Neural progenitor cell (in vitro differentiated cells): ENCODE data around the gene INCA1. TPM values are rescaled to one million over a fixed set of nuclear protein-coding genes. Genes with fewer than 3 reads are reported as not detected.

Source experiments
- DNase-seq: peaks from one replicate; pipeline ENCODE4 v3.0.0-alpha.2; 2016; ENCODE audit warnings: low spot score
- H2AFZ ChIP-seq: fragments of 200-600 bp; sonication (generic); replicated peaks from 2 replicates; pipeline ENCODE4 v1.6.1; 2016; ENCODE audit warnings: antibody characterized with exemption
- H3F3A ChIP-seq: fragments of 200-600 bp; sonication (generic); 2 replicates; pipeline ENCODE4 v1.6.1; 2016; ENCODE audit warnings: antibody characterized with exemption, low read depth
- H3K27ac ChIP-seq: fragments of 200-600 bp; sonication (generic); 2 replicates; pipeline ENCODE4 v1.5.1; 2016; ENCODE audit warnings: mild to moderate bottlenecking
- H3K27me3 ChIP-seq: fragments of 200-600 bp; sonication (generic); 2 replicates; pipeline ENCODE4 v1.6.1; 2016; ENCODE audit warnings: mild to moderate bottlenecking, moderate library complexity
- H3K36me3 ChIP-seq: fragments of 200-600 bp; sonication (generic); 2 replicates; pipeline ENCODE4 v1.5.1; 2016
- H3K4me1 ChIP-seq: fragments of 200-600 bp; sonication (generic); 2 replicates; pipeline ENCODE4 v1.6.1; 2016; ENCODE audit warnings: mixed run types
- H3K4me2 ChIP-seq: fragments of 200-600 bp; sonication (generic); 2 replicates; pipeline ENCODE4 v1.6.1; 2016
- H3K4me3 ChIP-seq: fragments of 200-600 bp; sonication (generic); 2 replicates; pipeline ENCODE4 v1.5.1; 2016
- H3K79me2 ChIP-seq: fragments of 200-600 bp; sonication (generic); 2 replicates; pipeline ENCODE4 v1.6.1; 2016; ENCODE audit warnings: low read depth
- H3K9ac ChIP-seq: fragments of 200-600 bp; sonication (generic); 2 replicates; pipeline ENCODE4 v1.6.1; 2016
- H3K9me3 ChIP-seq: fragments of 200-600 bp; sonication (generic); 2 replicates; pipeline ENCODE4 v1.5.1; 2016; ENCODE audit warnings: low read depth
- H4K20me1 ChIP-seq: fragments of 200-600 bp; sonication (generic); 2 replicates; pipeline ENCODE4 v1.6.1; 2016; ENCODE audit warnings: low read depth
- H3K27ac Mint-ChIP-seq: 3 replicates; pipeline ENCODE4 v1.8.0; 2021; ENCODE audit warnings: mixed read lengths
- H3K27me3 Mint-ChIP-seq: 2 replicates; pipeline ENCODE4 v1.8.0; 2022; ENCODE audit warnings: low read depth, mild to moderate bottlenecking, inconsistent platforms, moderate library complexity, mixed read lengths; ENCODE audit not compliant: insufficient read depth
- H3K36me3 Mint-ChIP-seq: 3 replicates; pipeline ENCODE4 v1.8.0; 2021; ENCODE audit warnings: mixed read lengths
- H3K4me1 Mint-ChIP-seq: 3 replicates; pipeline ENCODE4 v1.8.0; 2021; ENCODE audit warnings: mixed read lengths
- H3K4me3 Mint-ChIP-seq: 3 replicates; pipeline ENCODE4 v1.8.0; 2021; ENCODE audit warnings: mild to moderate bottlenecking, moderate library complexity, mixed read lengths
- H3K9me3 Mint-ChIP-seq: 3 replicates; pipeline ENCODE4 v1.8.0; 2020; ENCODE audit warnings: mixed read lengths
- CTCF ChIP-seq: fragments of 200-600 bp; sonication (generic); IDR thresholded peaks from 2 replicates; pipeline ENCODE4 v1.5.1; 2017; ENCODE audit warnings: antibody characterized with exemption, mild to moderate bottlenecking
- EZH2 ChIP-seq: fragments of 200-600 bp; sonication (generic); IDR thresholded peaks from 2 replicates; pipeline ENCODE4 v1.6.1; 2017; ENCODE audit warnings: antibody characterized with exemption, mild to moderate bottlenecking, moderate library complexity
- EZH2phosphoT487 ChIP-seq: fragments of 200-600 bp; sonication (generic); IDR thresholded peaks from 2 replicates; pipeline ENCODE4 v1.6.1; 2017; ENCODE audit warnings: antibody characterized with exemption
- microRNA-seq: library from miRNA; unstranded; fragments of <30 nt; microRNA quantifications from one replicate; pipeline ENCODE4, GENCODE V29; 2016
- small RNA-seq: library from RNA; depleted of rRNA; stranded (forward); fragments of <200 nt; gene quantifications from one replicate; pipeline ENCODE3, GENCODE V24; 2015
- total RNA-seq: library from RNA; depleted of rRNA; stranded (reverse); fragments of >200 nt; gene quantifications from 2 replicates; pipeline ENCODE4 v1.2.3, GENCODE V29; 2015; ENCODE audit warnings: low replicate concordance

Gene INCA1
- total RNA-seq, 1 donor from 2014 or later, result 0.52 TPM

- peaks cover 6% of the 10 kb centered on the region for H3K27me3 Mint-ChIP-seq
- H4K20me1 ChIP-seq, result peaks cover 35% of the 10 kb centered on the region
- peaks cover 25% of the 10 kb centered on the region for H3K4me1 Mint-ChIP-seq
- H3K4me1 ChIP-seq, result peaks cover 16% of the 10 kb centered on the region
- peak within 1 kb of the TSS; percentile 100 for H3K27ac Mint-ChIP-seq
- no peaks in the 10 kb centered on the region for H3K36me3 ChIP-seq
- no peaks in the 10 kb centered on the region for H3K27me3 ChIP-seq
- H3K9me3 Mint-ChIP-seq, result no peaks in the 10 kb centered on the region
- H3K4me3 Mint-ChIP-seq, result peak within 1 kb of the TSS; percentile 96
- H3K4me2 ChIP-seq, result peak within 1 kb of the TSS; percentile 100
- H3K36me3 Mint-ChIP-seq, result peaks cover 20% of the 10 kb centered on the region
- H3K27ac ChIP-seq, result peak within 1 kb of the TSS; percentile 89
- TF ChIP-seq EZH2, result no peak
- no peaks in the 10 kb centered on the region for H3K9me3 ChIP-seq
- peak within 1 kb of the TSS; percentile 78 for H3K4me3 ChIP-seq
- peaks cover 53% of the 10 kb centered on the region for H3F3A ChIP-seq
- H2AFZ ChIP-seq, result peak within 1 kb of the TSS; percentile 77
- DNase-seq, result peak; percentile 100
- peaks cover 65% of the 10 kb centered on the region for H3K79me2 ChIP-seq
- H3K9ac ChIP-seq, result peak within 1 kb of the TSS; percentile 96
Measured at GRCh38 chr17:4939796-4940554, 57.3 kb downstream of the INCA1 start, which contains the start of the genes RNF167 and SLC25A11. TSS of gene RNF167 (plus strand) at chr17:4940268. CDS start at chr17:4940910, 642 bp downstream. TSS of gene SLC25A11 (minus strand) at chr17:4940046. CDS start at chr17:4939910, 136 bp downstream.

GRCh38 chr17:4939546-4939795 is 57.9 kb downstream of the INCA1 start:
- Mint-ChIP-seq H3K27ac (peak overlapping the region; percentile 97), H3K9me3 (no peaks in the 10 kb centered on the region), H3K27me3 (peaks cover 5% of the 10 kb centered on the region), H3K4me3 (peak overlapping the region; percentile 96), H3K4me1 (peaks cover 25% of the 10 kb centered on the region), H3K36me3 (peaks cover 20% of the 10 kb centered on the region)
- no peak for TF ChIP-seq CTCF
- TF ChIP-seq EZH2phosphoT487, result no peak
- TF ChIP-seq EZH2, result no peak
- Histone ChIP-seq H3K27ac (peak overlapping the region; percentile 89), H3K9ac (peak overlapping the region; percentile 96), H3K36me3 (no peaks in the 10 kb centered on the region), H3F3A (peaks cover 48% of the 10 kb centered on the region), H3K27me3 (no peaks in the 10 kb centered on the region), H3K9me3 (no peaks in the 10 kb centered on the region), H2AFZ (peak overlapping the region; percentile 77), H3K4me2 (peak overlapping the region; percentile 100), H3K4me3 (peak overlapping the region; percentile 78), H4K20me1 (peaks cover 30% of the 10 kb centered on the region), H3K4me1 (peaks cover 16% of the 10 kb centered on the region), H3K79me2 (peaks cover 60% of the 10 kb centered on the region)
- DNase-seq, result no peak

- peaks cover 30% of the 10 kb centered on the region for H4K20me1 ChIP-seq
- Mint-ChIP-seq H3K9me3 (no peaks in the 10 kb centered on the region), H3K27me3 (peaks cover 2% of the 10 kb centered on the region), H3K4me1 (peaks cover 25% of the 10 kb centered on the region), H3K4me3 (peak overlapping the region; percentile 96), H3K36me3 (peaks cover 17% of the 10 kb centered on the region), H3K27ac (peak overlapping the region; percentile 97)
- peak overlapping the region; percentile 78 for H3K4me3 ChIP-seq
- H3K79me2 ChIP-seq, result peaks cover 56% of the 10 kb centered on the region
- TF ChIP-seq EZH2phosphoT487, result no peak
- no peak for TF ChIP-seq EZH2
- no peak for TF ChIP-seq CTCF
- H3K4me2 ChIP-seq, result peak overlapping the region; percentile 100
- peak overlapping the region; percentile 89 for H3K27ac ChIP-seq
- H3K9ac ChIP-seq, result peak overlapping the region; percentile 96
- DNase-seq, result no peak
- peaks cover 16% of the 10 kb centered on the region for H3K4me1 ChIP-seq
- peak overlapping the region; percentile 77 for H2AFZ ChIP-seq
- no peaks in the 10 kb centered on the region for H3K9me3 ChIP-seq
- H3K27me3 ChIP-seq, result no peaks in the 10 kb centered on the region
- H3F3A ChIP-seq, result peaks cover 43% of the 10 kb centered on the region
- H3K36me3 ChIP-seq, result no peaks in the 10 kb centered on the region
Measured at GRCh38 chr17:4938688-4939545, 58.4 kb downstream of the INCA1 start.

Small RNA genes lying within 50 kb of the gene (microRNA-seq; reads per million reads assigned to microRNA genes)
- gene MIR6864 (not detected), gene MIR6865 (not detected)

Small RNA genes lying within 50 kb of the gene (small RNA-seq; reads per million reads assigned to genes)
- gene MIR6864 (not detected), gene MIR6865 (not detected)

Other genes with a start within 250 kb of the INCA1 start
- gene TM4SF5, start 225.6 kb downstream of the INCA1 start, total RNA-seq, result not detected in 2 replicates
- 0.31 TPM in 1 of 2 replicates, not detected in the other for gene VMO1, start 211.2 kb downstream of the INCA1 start, total RNA-seq
- gene GLTPD2, start 208.6 kb downstream of the INCA1 start, total RNA-seq, result not detected in 2 replicates
- 144 and 199 TPM in 2 replicates for gene PSMB6, start 201.4 kb downstream of the INCA1 start, total RNA-seq
- 23.8 and 36.0 TPM in 2 replicates for gene PLD2, start 190.4 kb downstream of the INCA1 start, total RNA-seq
- 26.2 and 34.6 TPM in 2 replicates for gene MINK1, start 164.2 kb downstream of the INCA1 start, total RNA-seq
- 1.1 and 2.3 TPM in 2 replicates for gene C17orf107, start 98.0 kb downstream of the INCA1 start, total RNA-seq
- gene CHRNE, start 94.4 kb downstream of the INCA1 start, total RNA-seq, result 0.19 TPM in 1 of 2 replicates, not detected in the other
- gene GP1BA, start 65.2 kb downstream of the INCA1 start, total RNA-seq, result not detected in 2 replicates
- 35.3 and 61.6 TPM in 2 replicates for gene SLC25A11, start 57.5 kb downstream of the INCA1 start, total RNA-seq
- 43.9 and 82.1 TPM in 2 replicates for gene RNF167, start 57.3 kb downstream of the INCA1 start, total RNA-seq
- 203 and 458 TPM in 2 replicates for gene PFN1, start 49.0 kb downstream of the INCA1 start, total RNA-seq
- gene ENO3, start 46.4 kb downstream of the INCA1 start, total RNA-seq, result 20.8 and 24.5 TPM in 2 replicates
- 79.7 and 97.6 TPM in 2 replicates for gene SPAG7, start 29.7 kb downstream of the INCA1 start, total RNA-seq
- 0.34 and 1.8 TPM in 2 replicates for gene CAMTA2, start 9.8 kb downstream of the INCA1 start, total RNA-seq
- 22.1 and 22.2 TPM in 2 replicates for gene KIF1C, start 428 bp upstream of the INCA1 start, total RNA-seq
- 0.31 TPM in 1 of 2 replicates, not detected in the other for gene SLC52A1, start 37.9 kb upstream of the INCA1 start, total RNA-seq
- 0.19 and 0.34 TPM in 2 replicates for gene ZFP3, start 80.9 kb upstream of the INCA1 start, total RNA-seq
- 25.5 and 29.4 TPM in 2 replicates for gene ZNF232, start 114.4 kb upstream of the INCA1 start, total RNA-seq
- gene USP6, start 118.5 kb upstream of the INCA1 start, total RNA-seq, result 0.09 and 0.17 TPM in 2 replicates
- 19.5 and 25.3 TPM in 2 replicates for gene ZNF594, start 194.3 kb upstream of the INCA1 start, total RNA-seq
- not detected in 2 replicates for gene SCIMP, start 237.3 kb upstream of the INCA1 start, total RNA-seq